Endothelial cell of umbilical vein (primary cell): ENCODE measurements around the gene HEXA. TPM values are rescaled to one million over a fixed set of nuclear protein-coding genes. Genes with fewer than 3 reads are reported as not detected.

ENCODE experiments used
- BruUV-seq: library from RNA; stranded (reverse); fragments of 400-500 nt; replicated peaks from 2 replicates; lab custom pipeline; 2021; lab: Mats Ljungman, UMichigan
- CTCF ChIA-PET: fragments of 300-600, 350-600 bp; sonication (Branson Sonifier 250); formaldehyde crosslinking; loops from one replicate; lab custom pipeline; 2021; ENCODE audit warnings: antibody characterized with exemption, inconsistent platforms; lab: Charles Lee
- POLR2A ChIA-PET: fragments of 300-600, 350-600 bp; sonication (Branson Sonifier 250); formaldehyde crosslinking; loops from one replicate; lab custom pipeline; 2021; ENCODE audit warnings: antibody characterized with exemption, inconsistent platforms; lab: Charles Lee
- DNase-seq: peaks from one replicate; pipeline ENCODE4 v3.0.0-alpha.2; 2011; ENCODE audit warnings: low read depth, low spot score
- FAIRE-seq: peaks from 2 replicates; lab custom pipeline; 2011; peaks lifted over from hg19 to GRCh38; lab: Jason Lieb, UNC
- H2AFZ ChIP-seq: 2 replicates; pipeline ENCODE4 v1.6.0; 2012; ENCODE audit warnings: low read depth, low read length, control low read depth, inconsistent platforms
- H3K27ac ChIP-seq: 2 replicates; pipeline ENCODE4 v1.5.1; 2011; ENCODE audit warnings: low read depth, mild to moderate bottlenecking, control low read depth, low read length, moderate library complexity; ENCODE audit not compliant: insufficient read depth
- H3K27me3 ChIP-seq, 2 experiments: 2 replicates each; pipeline versions ENCODE4 v1.6.0 to v1.6.1; 2011; ENCODE audit warnings: low read length in 2 of 2, mixed read lengths in 1 of 2; ENCODE audit not compliant: control insufficient read depth in 2 of 2, insufficient read depth in 2 of 2
- H3K36me3 ChIP-seq, 2 experiments: 2 replicates in 1 of 2; 3 replicates in 1 of 2; pipeline ENCODE4 v1.5.1; 2011; ENCODE audit warnings: low read length in 2 of 2, mild to moderate bottlenecking in 1 of 2, moderate library complexity in 1 of 2; ENCODE audit not compliant: control insufficient read depth in 2 of 2, insufficient read depth in 2 of 2; ENCODE audit errors: extremely low read depth in 1 of 2
- H3K4me1 ChIP-seq: 3 replicates; pipeline ENCODE4 v1.5.1; 2011; ENCODE audit warnings: mild to moderate bottlenecking, low read length; ENCODE audit not compliant: control insufficient read depth, insufficient read depth; ENCODE audit errors: extremely low read depth
- H3K4me2 ChIP-seq: 2 replicates; pipeline ENCODE4 v1.6.1; 2011; ENCODE audit warnings: low read length, control low read depth, mixed read lengths; ENCODE audit not compliant: insufficient read depth
- H3K4me3 ChIP-seq, 3 experiments: fragments of 200-600 bp in 1 of 3; sonication (generic), shearing (Covaris generic) in 1 of 3; replicated peaks in 1 of 3; 2 replicates each; pipeline ENCODE4 v1.5.1; 2011 to 2016; ENCODE audit warnings: control low read depth in 3 of 3, low read length in 3 of 3, mild to moderate bottlenecking in 2 of 3, inconsistent platforms in 1 of 3, low read depth in 1 of 3, moderate library complexity in 1 of 3; ENCODE audit not compliant: insufficient read depth in 1 of 3
- H3K79me2 ChIP-seq: 2 replicates; pipeline ENCODE4 v1.6.0; 2012; ENCODE audit warnings: low read length, inconsistent platforms; ENCODE audit not compliant: control insufficient read depth, insufficient read depth
- H3K9ac ChIP-seq: replicated peaks from 2 replicates; pipeline ENCODE3; 2011; ENCODE audit warnings: low read length, control low read depth; ENCODE audit not compliant: insufficient read depth; ENCODE audit errors: extremely low read depth
- H3K9me1 ChIP-seq: replicated peaks from 3 replicates; pipeline ENCODE4 v1.6.0; 2011; ENCODE audit warnings: mild to moderate bottlenecking, low read length; ENCODE audit not compliant: control insufficient read depth, insufficient read depth; ENCODE audit errors: extremely low read depth
- H3K9me3 ChIP-seq: replicated peaks from 2 replicates; pipeline ENCODE4 v1.5.1; 2012; ENCODE audit warnings: low read length, inconsistent platforms; ENCODE audit not compliant: control insufficient read depth, insufficient read depth
- H4K20me1 ChIP-seq: replicated peaks from 2 replicates; pipeline ENCODE3; 2011; ENCODE audit warnings: mild to moderate bottlenecking, low read length; ENCODE audit not compliant: control insufficient read depth, insufficient read depth; ENCODE audit errors: extremely low read depth
- CTCF ChIP-seq, 2 donors: IDR thresholded peaks; 1 replicate in 1 of 2; 2 replicates in 1 of 2; pipeline ENCODE4 v1.5.1; 2011; ENCODE audit warnings: low read length in 2 of 2, mild to moderate bottlenecking in 2 of 2, moderate library complexity in 2 of 2, control low read depth in 1 of 2, inconsistent platforms in 1 of 2, low read depth in 1 of 2; ENCODE audit not compliant: insufficient read depth in 1 of 2; ENCODE audit errors: extremely low read depth in 1 of 2
- EZH2 ChIP-seq: IDR thresholded peaks from 2 replicates; pipeline ENCODE4 v1.6.1; 2012; ENCODE audit warnings: borderline replicate concordance, low read depth, mild to moderate bottlenecking, moderate library complexity, low read length, inconsistent platforms; ENCODE audit not compliant: severe bottlenecking
- FOS ChIP-seq: IDR thresholded peaks from 2 replicates; pipeline ENCODE4 v1.6.1; 2011; ENCODE audit warnings: mild to moderate bottlenecking, low read length, moderate library complexity, borderline replicate concordance; ENCODE audit not compliant: insufficient read depth
- GATA2 ChIP-seq: IDR thresholded peaks from 2 replicates; pipeline ENCODE4 v1.7.0; 2011; ENCODE audit warnings: low read depth, mild to moderate bottlenecking, moderate library complexity, mixed read lengths, low read length; ENCODE audit not compliant: insufficient read length, insufficient read depth
- JUN ChIP-seq: IDR thresholded peaks from 2 replicates; pipeline ENCODE4 v1.6.1; 2011; ENCODE audit warnings: borderline replicate concordance, low read depth; ENCODE audit not compliant: insufficient read length, insufficient read depth
- MAX ChIP-seq: IDR thresholded peaks from 2 replicates; pipeline ENCODE4 v1.6.1; 2011; ENCODE audit not compliant: insufficient read depth, insufficient read length
- MYC ChIP-seq: IDR thresholded peaks from one replicate; pipeline ENCODE4 v1.6.1; 2011; ENCODE audit warnings: mild to moderate bottlenecking, low read depth, low read length
- POLR2A ChIP-seq: IDR thresholded peaks from 2 replicates; pipeline ENCODE4 v1.6.1; 2012; ENCODE audit warnings: low read depth, mild to moderate bottlenecking, control low read depth, low read length
- POLR2AphosphoS5 ChIP-seq: IDR thresholded peaks from 2 replicates; pipeline ENCODE4 v1.6.1; 2012; ENCODE audit warnings: low read depth, mild to moderate bottlenecking, control low read depth, low read length, moderate library complexity; ENCODE audit not compliant: insufficient read depth
- dilution Hi-C: fragments of 300-500 bp; cut with MboI; formaldehyde crosslinking; loops from one replicate; pipeline ENCODE4 v1.15.0; 2019; ENCODE audit warnings: low sequenced_read_pairs; ENCODE audit not compliant: extremely low pct_ligation_motif_present
- intact Hi-C: fragments of 100-400 bp; cut with micrococcal nuclease; formaldehyde crosslinking; loops from one replicate; pipeline ENCODE4 v1.10.0; 2022
- polyA plus RNA-seq, 4 experiments: library from polyadenylated mRNA; depleted of rRNA in 3 of 4; stranded (reverse) in 3 of 4; unstranded in 1 of 4; fragments of >200 nt; gene quantifications; 2 replicates each; pipeline versions ENCODE4 v1.2.1 to v1.2.3, GENCODE V29; 2011 to 2012; ENCODE audit warnings: missing spikeins in 1 of 4
- total RNA-seq: library from RNA; stranded (reverse); gene quantifications from 2 replicates; pipeline ENCODE4 v1.2.3, GENCODE V29; 2021

HEXA gene
- total and polyA plus RNA-seq, 2 donors (not counting 3 experiments of a cell fraction or from before 2014, with no cell fraction given): 108 to 212 TPM

GRCh38 chr15:72377331-72377730 is 1.5 kb upstream of the HEXA start:
- no TSS peak for BruUV-seq
- intact Hi-C loops: loop anchor here (10.0 kb wide), 1 partner anchor 157 kb away; no protein-coding TSS in a partner anchor

More at GRCh38 chr15:72377331-72377730, 1.5 kb upstream of the HEXA start:
- CTCF ChIA-PET: no interaction called here
- TF ChIP-seq MYC: no peak
- no peak for TF ChIP-seq JUN
- no peak for TF ChIP-seq FOS
- no peak for TF ChIP-seq GATA2
- no peak for TF ChIP-seq CTCF (IDR thresholded peaks at IDR 0.05; ENCODE audit: extremely low read depth in 1 of 2, insufficient read depth in 1 of 2, low read depth in 1 of 2, low read length in 2 of 2)
- TF ChIP-seq EZH2: no peak
- no peak for TF ChIP-seq MAX
- no peak for TF ChIP-seq POLR2AphosphoS5
- TF ChIP-seq POLR2A: no peak
- no peaks in the 10 kb centered on the region for H3K9me1 ChIP-seq
- no peaks in the 10 kb centered on the region for H3K9me3 ChIP-seq
- no peak overlapping the region for H3K4me2 ChIP-seq
- FAIRE-seq (no peak), DNase-seq (no peak)
- H3K4me3 ChIP-seq: no peak overlapping the region
- H3K79me2 ChIP-seq: peaks cover 6% of the 10 kb centered on the region
- H3K27me3 ChIP-seq: no peaks in the 10 kb centered on the region
- H4K20me1 ChIP-seq: no peaks in the 10 kb centered on the region
- no peak overlapping the region for H3K27ac ChIP-seq
- H3K36me3 ChIP-seq: no peaks in the 10 kb centered on the region
- POLR2A ChIA-PET: no interaction called here
- no peak overlapping the region for H2AFZ ChIP-seq
- dilution Hi-C loops: no loop called here
- no peak overlapping the region for H3K9ac ChIP-seq
- H3K4me1 ChIP-seq: peaks cover 28% of the 10 kb centered on the region
